Gastrocnemius medialis (tissue), 4 donors: Measurements from ENCODE around the gene GPD1.

ENCODE experiments used
- POLR2A ChIP-seq, 2 donors: fragments of 450-650 bp; IDR thresholded peaks; one replicate each; pipeline ENCODE4 v1.6.1; 2017; ENCODE audit warnings: antibody characterized with exemption in 2 of 2, mild to moderate bottlenecking in 2 of 2, moderate library complexity in 2 of 2
- TF ChIP-seq, protein P1 (sequence below), 5 experiments: fragments of 450-650 bp in 3 of 5; fragments of 200-600 bp in 2 of 5; sonication (generic) in 2 of 5; IDR thresholded peaks in 4 of 5; conservative IDR thresholded peaks in 1 of 5; 1 replicate in 4 of 5; 2 replicates in 1 of 5; pipeline ENCODE4 v1.5.1; 2016 to 2019; ENCODE audit warnings: antibody characterized with exemption in 5 of 5, mild to moderate bottlenecking in 3 of 5, moderate library complexity in 3 of 5

DNA sequence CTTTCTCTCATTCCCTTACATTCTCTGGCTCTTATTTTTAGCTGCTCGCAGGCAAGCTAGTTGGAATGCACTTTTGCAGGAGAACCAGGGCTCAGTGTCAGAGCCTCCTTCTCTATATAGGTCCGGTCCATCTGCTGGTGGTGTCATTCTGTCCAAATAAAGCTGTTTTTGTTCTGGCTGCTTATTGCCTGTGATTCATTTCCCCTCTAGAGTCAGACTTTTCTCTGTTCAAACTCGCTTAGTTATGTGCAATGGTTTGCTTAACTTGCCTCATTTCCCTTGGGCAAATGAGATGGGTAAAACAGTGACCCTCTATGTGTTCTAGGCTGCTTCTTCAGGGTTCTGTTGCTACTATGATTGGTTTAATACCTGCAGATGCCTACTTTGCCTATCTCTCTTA lies 15.8 kb upstream of the GPD1 start:
- TF ChIP-seq, protein P1, sequence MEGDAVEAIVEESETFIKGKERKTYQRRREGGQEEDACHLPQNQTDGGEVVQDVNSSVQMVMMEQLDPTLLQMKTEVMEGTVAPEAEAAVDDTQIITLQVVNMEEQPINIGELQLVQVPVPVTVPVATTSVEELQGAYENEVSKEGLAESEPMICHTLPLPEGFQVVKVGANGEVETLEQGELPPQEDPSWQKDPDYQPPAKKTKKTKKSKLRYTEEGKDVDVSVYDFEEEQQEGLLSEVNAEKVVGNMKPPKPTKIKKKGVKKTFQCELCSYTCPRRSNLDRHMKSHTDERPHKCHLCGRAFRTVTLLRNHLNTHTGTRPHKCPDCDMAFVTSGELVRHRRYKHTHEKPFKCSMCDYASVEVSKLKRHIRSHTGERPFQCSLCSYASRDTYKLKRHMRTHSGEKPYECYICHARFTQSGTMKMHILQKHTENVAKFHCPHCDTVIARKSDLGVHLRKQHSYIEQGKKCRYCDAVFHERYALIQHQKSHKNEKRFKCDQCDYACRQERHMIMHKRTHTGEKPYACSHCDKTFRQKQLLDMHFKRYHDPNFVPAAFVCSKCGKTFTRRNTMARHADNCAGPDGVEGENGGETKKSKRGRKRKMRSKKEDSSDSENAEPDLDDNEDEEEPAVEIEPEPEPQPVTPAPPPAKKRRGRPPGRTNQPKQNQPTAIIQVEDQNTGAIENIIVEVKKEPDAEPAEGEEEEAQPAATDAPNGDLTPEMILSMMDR (IDR thresholded peaks at IDR 0.05 in 4 of 5, conservative IDR thresholded peaks at IDR 0.05 in 1 of 5) = no peak
- TF ChIP-seq POLR2A (IDR thresholded peaks at IDR 0.05) = no peak
